Measurements from ENCODE around the gene SLC4A5.

GRCh38 chr2:74361327-74361726, 18.1 kb upstream of the SLC4A5 start:
- no peak for TF ChIP-seq CTCF (IDR thresholded peaks at IDR 0.05)
- no peak for TF ChIP-seq ZBTB21 (CRISPR knock-in tag; IDR thresholded peaks at IDR 0.05; ENCODE audit: borderline replicate concordance)
- no peak for TF ChIP-seq USF2 (CRISPR knock-in tag; IDR thresholded peaks at IDR 0.05)
- TF ChIP-seq NFYB (CRISPR knock-in tag; conservative IDR thresholded peaks at IDR 0.05; ENCODE audit: low read depth): no peak
- no peak for TF ChIP-seq NR2C2 (CRISPR knock-in tag; IDR thresholded peaks at IDR 0.05)
- no peak for TF ChIP-seq IRF1 (CRISPR knock-in tag; IDR thresholded peaks at IDR 0.05)
- no peak for TF ChIP-seq NFE2L1 (CRISPR knock-in tag; IDR thresholded peaks at IDR 0.05)
